Measurements from ENCODE around the gene PLA2G4B. TPM values are rescaled to one million over a fixed set of nuclear protein-coding genes. Genes with fewer than 3 reads are reported as not detected.

PLA2G4B gene
- total and polyA plus RNA-seq, 9 of the 15 experiments (the other 6 are each of a cell fraction or from before 2014, with no cell fraction given), result 0.07 to 6.1 (median 2.8) TPM

DNA sequence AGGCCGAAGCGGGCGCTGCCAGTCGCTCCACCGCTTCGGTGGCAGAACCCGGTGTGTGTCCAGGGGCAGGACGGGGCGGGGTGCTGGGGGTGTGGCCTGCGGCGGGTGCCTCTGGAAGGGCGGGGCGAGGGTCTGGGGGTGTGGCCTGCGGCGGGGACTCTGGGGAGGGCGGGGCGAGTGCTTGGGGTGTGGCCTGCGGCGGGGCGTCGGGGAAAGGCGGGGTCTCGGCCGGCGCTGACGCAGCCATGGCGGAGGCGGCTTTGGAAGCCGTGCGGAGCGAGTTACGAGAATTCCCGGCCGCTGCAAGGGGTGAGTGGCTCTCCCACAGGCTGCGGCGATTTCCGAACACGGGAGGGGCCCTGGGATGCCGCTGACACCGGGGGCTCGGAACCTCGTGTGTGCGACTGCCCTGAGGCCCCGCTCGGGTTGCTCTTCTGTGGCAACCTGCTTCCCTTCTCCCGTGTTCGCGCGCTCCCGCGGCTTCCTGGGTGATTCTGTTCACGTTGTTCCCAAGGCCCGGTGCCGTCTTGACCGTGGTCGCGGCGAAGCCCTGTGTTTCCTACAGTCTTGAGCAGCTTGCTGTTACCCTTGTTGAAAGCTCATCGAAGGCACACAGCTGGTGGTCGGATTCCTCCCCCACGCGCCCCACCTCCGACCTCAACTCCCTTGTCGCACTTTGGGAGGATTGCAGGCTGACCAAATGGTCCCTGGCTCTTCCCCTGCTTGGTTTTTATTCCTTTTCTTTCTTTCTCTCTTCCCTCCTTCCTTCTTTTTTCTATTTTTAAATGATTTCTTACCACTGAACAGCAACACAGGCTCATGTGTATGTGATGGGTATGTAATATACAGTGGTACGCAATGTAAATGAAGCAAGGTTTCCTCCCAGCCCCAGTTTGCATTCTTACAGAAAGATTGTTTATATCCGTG, 10.5 kb upstream of the PLA2G4B start, which contains the start of gene JMJD7 (continued):
- peak; percentile 58 for TF ChIP-seq DACH1 (IDR thresholded peaks at IDR 0.05; ENCODE audit: partially characterized antibody)
- 0 out of 2 replicates have a peak, but pooled peaks have one; percentile 19 for TF ChIP-seq MTA1 (IDR thresholded peaks at IDR 0.05; ENCODE audit: borderline replicate concordance)
- TF ChIP-seq, protein P1, sequence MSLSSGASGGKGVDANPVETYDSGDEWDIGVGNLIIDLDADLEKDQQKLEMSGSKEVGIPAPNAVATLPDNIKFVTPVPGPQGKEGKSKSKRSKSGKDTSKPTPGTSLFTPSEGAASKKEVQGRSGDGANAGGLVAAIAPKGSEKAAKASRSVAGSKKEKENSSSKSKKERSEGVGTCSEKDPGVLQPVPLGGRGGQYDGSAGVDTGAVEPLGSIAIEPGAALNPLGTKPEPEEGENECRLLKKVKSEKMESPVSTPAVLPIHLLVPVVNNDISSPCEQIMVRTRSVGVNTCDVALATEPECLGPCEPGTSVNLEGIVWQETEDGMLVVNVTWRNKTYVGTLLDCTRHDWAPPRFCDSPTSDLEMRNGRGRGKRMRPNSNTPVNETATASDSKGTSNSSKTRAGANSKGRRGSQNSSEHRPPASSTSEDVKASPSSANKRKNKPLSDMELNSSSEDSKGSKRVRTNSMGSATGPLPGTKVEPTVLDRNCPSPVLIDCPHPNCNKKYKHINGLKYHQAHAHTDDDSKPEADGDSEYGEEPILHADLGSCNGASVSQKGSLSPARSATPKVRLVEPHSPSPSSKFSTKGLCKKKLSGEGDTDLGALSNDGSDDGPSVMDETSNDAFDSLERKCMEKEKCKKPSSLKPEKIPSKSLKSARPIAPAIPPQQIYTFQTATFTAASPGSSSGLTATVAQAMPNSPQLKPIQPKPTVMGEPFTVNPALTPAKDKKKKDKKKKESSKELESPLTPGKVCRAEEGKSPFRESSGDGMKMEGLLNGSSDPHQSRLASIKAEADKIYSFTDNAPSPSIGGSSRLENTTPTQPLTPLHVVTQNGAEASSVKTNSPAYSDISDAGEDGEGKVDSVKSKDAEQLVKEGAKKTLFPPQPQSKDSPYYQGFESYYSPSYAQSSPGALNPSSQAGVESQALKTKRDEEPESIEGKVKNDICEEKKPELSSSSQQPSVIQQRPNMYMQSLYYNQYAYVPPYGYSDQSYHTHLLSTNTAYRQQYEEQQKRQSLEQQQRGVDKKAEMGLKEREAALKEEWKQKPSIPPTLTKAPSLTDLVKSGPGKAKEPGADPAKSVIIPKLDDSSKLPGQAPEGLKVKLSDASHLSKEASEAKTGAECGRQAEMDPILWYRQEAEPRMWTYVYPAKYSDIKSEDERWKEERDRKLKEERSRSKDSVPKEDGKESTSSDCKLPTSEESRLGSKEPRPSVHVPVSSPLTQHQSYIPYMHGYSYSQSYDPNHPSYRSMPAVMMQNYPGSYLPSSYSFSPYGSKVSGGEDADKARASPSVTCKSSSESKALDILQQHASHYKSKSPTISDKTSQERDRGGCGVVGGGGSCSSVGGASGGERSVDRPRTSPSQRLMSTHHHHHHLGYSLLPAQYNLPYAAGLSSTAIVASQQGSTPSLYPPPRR (CRISPR knock-in tag; IDR thresholded peaks at IDR 0.05; ENCODE audit: borderline replicate concordance), result 0 out of 2 replicates have a peak, but pooled peaks have one; percentile 27
- TF ChIP-seq SAFB (IDR thresholded peaks at IDR 0.05; ENCODE audit: borderline replicate concordance, low read depth, low read length), result peak; percentile 91
- TF ChIP-seq ZNF551 (CRISPR knock-in tag; IDR thresholded peaks at IDR 0.05), result no peak
- peak; percentile 76 for TF ChIP-seq SUPT5H (IDR thresholded peaks at IDR 0.05)
- TF ChIP-seq ASH1L (IDR thresholded peaks at IDR 0.05; ENCODE audit: borderline replicate concordance, low read depth, partially characterized antibody), result peak; percentile 32
- TF ChIP-seq, protein P2, sequence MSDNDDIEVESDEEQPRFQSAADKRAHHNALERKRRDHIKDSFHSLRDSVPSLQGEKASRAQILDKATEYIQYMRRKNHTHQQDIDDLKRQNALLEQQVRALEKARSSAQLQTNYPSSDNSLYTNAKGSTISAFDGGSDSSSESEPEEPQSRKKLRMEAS (CRISPR knock-in tag; IDR thresholded peaks at IDR 0.05), result peak; percentile 75
- no peak for TF ChIP-seq ZNF274 (IDR thresholded peaks at IDR 0.05; ENCODE audit: borderline replicate concordance, low read depth, low read length)
- TF ChIP-seq NONO (IDR thresholded peaks at IDR 0.05; ENCODE audit: low read depth in 2 of 2, low read length in 1 of 2), result no peak
- TF ChIP-seq MTA2 (IDR thresholded peaks at IDR 0.05; ENCODE audit: low read depth), result 0 out of 2 replicates have a peak, but pooled peaks have one; percentile 34
- peak; percentile 84 for TF ChIP-seq RBFOX2 (IDR thresholded peaks at IDR 0.05; ENCODE audit: low read depth, low read length)
- TF ChIP-seq, protein P3, sequence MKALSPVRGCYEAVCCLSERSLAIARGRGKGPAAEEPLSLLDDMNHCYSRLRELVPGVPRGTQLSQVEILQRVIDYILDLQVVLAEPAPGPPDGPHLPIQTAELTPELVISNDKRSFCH (CRISPR knock-in tag; IDR thresholded peaks at IDR 0.05), result no peak
- TF ChIP-seq, protein P3 (tag; IDR thresholded peaks at IDR 0.05), result peak; percentile 55; the same call in 1 of the 2 replicates
- TF ChIP-seq GATAD2B (IDR thresholded peaks at IDR 0.05; ENCODE audit: borderline replicate concordance), result no peak
- TF ChIP-seq, protein P4, sequence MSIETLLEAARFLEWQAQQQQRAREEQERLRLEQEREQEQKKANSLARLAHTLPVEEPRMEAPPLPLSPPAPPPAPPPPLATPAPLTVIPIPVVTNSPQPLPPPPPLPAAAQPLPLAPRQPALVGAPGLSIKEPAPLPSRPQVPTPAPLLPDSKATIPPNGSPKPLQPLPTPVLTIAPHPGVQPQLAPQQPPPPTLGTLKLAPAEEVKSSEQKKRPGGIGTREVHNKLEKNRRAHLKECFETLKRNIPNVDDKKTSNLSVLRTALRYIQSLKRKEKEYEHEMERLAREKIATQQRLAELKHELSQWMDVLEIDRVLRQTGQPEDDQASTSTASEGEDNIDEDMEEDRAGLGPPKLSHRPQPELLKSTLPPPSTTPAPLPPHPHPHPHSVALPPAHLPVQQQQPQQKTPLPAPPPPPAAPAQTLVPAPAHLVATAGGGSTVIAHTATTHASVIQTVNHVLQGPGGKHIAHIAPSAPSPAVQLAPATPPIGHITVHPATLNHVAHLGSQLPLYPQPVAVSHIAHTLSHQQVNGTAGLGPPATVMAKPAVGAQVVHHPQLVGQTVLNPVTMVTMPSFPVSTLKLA (conservative IDR thresholded peaks at IDR 0.05), result peak; percentile 24 to 77; a peak in 2 of 4 replicates
- TF ChIP-seq CBX1 (IDR thresholded peaks at IDR 0.05; ENCODE audit: low read depth), result no peak

Measured in K562 (cell line).